Measurements from ENCODE around the gene NCOA3.

NCOA3 gene

GRCh38 chr20:47669489-47669888, 167.8 kb downstream of the NCOA3 start:
- DNase-seq = no peak

DNA sequence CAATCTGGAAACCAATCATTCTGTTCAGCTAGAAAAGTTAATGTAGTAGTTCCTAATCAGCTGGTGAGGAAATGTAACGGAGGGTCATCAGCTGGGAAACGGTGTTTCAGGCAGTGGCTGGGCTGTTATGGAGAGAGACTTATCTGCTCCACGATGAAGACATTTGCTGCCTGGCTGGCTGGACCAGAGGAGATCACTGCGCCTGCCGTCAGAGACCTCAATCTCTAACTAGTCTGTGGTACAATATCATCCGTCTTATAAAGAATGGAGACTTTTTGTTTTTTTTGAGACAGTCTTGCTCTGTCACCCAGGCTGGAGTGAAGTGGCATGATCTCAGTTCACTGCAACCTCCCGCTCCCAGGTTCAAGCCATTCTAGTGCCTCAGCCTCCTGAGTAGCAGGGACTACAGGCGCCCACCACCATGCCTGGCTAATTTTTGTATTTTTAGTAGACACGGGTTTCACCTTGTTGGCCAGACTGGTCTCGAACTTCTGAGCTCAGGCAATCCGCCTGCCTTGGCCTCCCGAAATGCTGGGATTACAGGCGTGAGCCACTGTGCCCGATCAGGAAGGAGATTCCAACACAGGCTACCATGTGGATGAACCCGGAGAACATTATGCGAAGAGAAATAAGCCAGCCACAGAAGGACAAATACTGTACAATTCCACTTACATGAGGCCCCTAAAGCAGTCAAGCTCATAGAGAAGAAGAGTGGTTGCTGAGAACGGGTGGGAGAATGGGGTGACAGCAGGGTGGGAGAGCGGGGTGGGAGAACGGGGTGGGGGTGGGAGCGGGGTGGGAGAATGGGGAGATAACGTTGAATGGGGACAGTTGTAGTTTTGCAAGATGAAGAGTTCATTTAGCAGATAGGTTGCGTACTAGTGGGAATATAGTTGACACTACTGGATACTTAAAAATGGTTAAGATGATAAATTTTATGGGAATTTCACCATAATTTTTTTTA, 168.5 kb downstream of the NCOA3 start:
- DNase-seq = no peak

DNA sequence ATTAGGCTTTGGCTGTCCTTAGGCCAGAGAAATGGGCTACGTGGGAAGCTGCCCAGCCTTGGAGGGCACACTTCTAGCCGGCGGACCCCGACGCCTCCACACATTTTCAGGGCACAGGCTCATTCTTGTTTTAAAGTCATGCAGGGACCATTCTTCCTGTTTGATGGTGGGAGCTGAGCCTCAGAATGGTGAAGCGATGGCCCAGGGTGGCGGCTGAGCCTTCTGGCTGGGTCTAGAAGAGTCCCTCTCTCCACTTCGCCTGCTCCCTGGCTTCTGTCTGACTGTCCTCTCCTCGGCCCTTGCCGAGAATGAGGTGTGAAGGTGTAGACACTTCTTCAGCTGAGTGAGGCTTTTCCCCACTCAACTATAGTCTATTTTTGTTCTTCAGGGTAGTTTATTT, 169.2 kb downstream of the NCOA3 start:
- no peak for DNase-seq

GRCh38 chr20:47672166-47672565, 170.5 kb downstream of the NCOA3 start:
- DNase-seq = no peak

GRCh38 chr20:47672886-47673670, 171.4 kb downstream of the NCOA3 start:
- no peak for DNase-seq

- no peak for DNase-seq
These were observed 171.9 kb downstream of the NCOA3 start for GRCh38 chr20:47673671-47673955.

- no peak for DNase-seq
These were observed 172.5 kb downstream of the NCOA3 start for GRCh38 chr20:47674145-47674544.

DNA sequence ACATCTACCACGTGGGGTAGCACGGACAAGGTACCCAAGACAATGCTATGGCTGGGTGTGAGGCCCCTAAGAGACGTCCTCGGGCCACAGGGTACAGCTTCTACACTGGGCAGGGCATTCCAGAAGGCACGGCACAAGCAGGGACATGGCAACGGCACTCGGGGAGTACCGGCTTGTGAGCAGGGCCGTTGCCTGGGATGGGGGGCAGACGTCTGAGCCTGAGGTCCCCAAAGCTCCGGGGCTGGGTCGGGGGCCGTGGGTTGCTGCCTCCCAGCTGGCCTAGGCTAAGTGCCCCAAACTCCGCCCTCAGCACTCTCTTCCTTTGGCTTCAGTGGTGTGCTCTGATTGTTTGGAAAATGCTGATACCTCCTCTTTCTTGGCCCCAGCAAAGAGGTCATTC, 173.0 kb downstream of the NCOA3 start:
- no peak for DNase-seq

DNA sequence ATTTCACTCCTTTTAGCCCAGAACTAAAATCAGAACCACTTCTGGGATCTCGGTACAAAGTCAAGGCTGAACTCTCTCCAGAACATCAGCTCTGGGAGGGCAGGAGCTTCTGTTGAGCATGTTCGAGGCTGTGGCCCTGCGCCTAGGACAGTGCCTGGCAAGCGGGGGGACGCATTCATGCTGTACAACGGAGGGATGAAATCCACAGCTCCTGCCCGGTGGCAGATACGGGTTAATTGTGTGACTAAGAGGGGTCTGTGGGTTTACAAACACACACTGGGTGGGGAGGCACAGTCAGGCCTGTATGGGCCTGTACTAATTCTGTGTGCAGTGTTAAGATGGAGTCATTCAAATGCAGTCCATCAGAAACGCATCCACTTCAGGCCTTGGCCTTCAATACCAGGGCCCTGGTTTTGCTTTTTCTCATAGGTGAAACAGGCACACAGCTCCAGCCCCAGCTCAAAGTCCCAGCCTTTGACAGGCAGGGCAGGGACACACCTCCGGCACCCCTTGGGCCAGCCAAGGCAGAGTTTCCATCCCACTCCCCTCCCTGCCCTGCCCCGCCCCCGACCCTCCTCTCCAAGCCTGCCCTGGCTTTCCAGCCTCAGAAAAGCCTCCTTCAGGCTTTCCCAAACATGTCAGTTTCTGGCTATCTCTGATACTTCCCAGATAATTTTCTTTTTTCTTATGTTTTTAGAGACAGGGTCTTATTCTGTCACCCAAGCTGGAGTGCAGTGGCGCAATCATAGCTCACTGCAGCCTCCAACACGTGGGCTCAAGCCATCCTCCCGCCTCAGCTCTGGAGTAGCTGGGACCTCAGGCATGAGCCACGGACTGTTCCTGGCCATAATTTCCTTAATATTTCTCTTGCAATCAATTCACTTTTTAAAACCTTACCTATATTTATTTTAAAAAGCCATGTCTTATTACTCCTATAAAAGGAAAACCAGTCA, 173.8 kb downstream of the NCOA3 start:
- DNase-seq = no peak

DNA sequence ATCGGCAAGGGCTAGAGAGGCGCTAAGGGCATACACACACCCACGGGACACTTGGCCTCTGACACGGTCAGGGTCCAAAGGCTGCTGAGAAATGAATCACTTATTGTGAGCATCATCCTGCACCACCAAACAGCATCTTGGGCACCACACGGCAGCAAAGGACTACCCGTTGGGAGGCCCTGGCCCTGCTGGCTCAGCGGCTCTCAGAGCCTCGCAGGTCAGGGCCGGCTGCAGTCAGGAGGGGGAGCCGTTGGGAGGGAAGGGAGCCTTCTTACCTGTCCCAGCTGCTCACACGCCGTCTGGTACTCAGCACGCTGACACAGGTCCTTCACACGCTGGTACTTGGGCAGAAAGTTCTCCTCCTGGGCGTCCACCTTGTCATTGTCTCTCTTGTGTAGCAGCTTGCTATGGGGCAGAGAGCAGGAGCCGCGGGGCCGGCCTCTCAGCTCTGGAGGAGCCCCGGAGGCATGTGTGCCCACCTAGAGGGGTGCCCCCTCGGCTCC, 174.6 kb downstream of the NCOA3 start:
- DNase-seq = no peak

DNA sequence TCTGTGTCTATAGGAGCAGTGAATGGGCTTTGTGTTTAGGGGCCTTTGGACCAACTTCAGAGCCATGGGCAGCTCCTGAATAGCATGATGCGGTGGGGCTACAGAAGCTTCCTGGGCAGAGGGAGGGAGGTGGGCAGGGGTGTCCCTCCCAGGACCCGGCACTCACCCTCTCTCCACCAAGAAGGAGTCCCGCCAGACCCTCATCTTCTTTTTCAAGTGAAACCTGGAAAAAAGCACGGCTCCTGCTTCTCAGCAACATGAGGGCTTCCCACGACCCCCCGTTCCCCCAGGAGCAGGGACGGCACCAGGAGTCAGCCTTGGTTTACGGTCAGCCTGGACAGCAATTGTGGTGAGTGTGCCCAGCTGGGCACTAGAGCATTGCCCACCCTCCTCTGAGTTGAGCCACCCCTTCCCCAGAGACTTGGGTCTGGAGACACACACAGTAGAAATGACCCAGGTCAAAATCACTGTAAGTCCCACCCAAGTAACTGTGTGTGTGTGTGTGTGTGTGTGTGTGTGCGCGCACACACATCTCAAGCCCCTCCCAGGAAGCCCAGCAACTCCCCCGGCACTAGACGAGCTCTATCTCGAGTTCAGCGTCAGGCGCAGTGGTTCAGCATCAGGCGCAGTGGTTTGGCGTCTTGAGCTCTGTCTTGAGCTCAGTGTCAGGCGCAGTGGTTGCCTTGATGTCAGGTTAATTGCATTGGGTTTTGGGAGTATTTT, 175.4 kb downstream of the NCOA3 start:
- DNase-seq = no peak

- peak; percentile 43 for DNase-seq
These were observed 176.2 kb downstream of the NCOA3 start for GRCh38 chr20:47677635-47678453.

DNA sequence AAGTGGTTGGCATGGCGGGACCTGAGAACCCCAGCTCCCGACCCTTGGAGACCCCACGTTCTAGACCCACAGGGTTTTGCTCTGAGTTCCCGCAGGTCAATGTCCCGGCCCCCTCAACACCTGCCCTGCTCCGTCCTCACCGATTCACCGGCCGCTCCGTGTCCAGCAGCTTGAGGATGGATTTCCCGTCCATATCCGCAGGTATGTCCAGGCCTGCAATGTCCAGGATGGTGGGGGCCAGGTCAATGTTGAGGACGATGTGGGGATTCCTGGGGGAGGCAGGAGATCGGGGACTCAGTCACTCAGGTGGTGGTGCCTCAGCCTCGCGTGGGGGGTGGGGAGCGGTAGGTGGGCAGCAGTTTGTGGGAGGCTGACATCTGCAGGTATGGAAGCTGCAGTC, 176.8 kb downstream of the NCOA3 start:
- no peak for DNase-seq

GRCh38 chr20:47679462-47679861, 177.8 kb downstream of the NCOA3 start:
- DNase-seq = no peak

GRCh38 chr20:47680804-47681529, 179.3 kb downstream of the NCOA3 start:
- DNase-seq = no peak

GRCh38 chr20:47682028-47682783, 180.5 kb downstream of the NCOA3 start:
- DNase-seq = no peak

- DNase-seq = no peak
These were observed 181.2 kb downstream of the NCOA3 start for GRCh38 chr20:47682916-47683315.

- no peak for DNase-seq
These were observed 182.8 kb downstream of the NCOA3 start for GRCh38 chr20:47684306-47685080.

- no peak for DNase-seq
These were observed 184.9 kb downstream of the NCOA3 start for GRCh38 chr20:47686545-47686944.
